MM.1S (cell line): Measurements from ENCODE around the gene SLCO3A1.
A peak's percentile ranks its signal among the peaks of the same experiment; 100 is the strongest.

ENCODE experiments used
- DNase-seq: peaks from one replicate; pipeline ENCODE4 v3.0.0-alpha.2; 2015
- H2AFZ ChIP-seq: fragments of 300-600 bp; sonication (generic); 2 replicates; pipeline ENCODE4 v1.6.0; 2016; ENCODE audit warnings: antibody characterized with exemption, low read length
- H3F3A ChIP-seq: fragments of 300-600 bp; sonication (generic); 2 replicates; pipeline ENCODE4 v1.6.1; 2016; ENCODE audit warnings: mild to moderate bottlenecking, antibody characterized with exemption, low read length, moderate library complexity, mixed read lengths; ENCODE audit not compliant: insufficient read depth
- H3K27ac ChIP-seq: fragments of 300-600 bp; sonication (generic); 2 replicates; pipeline ENCODE4 v1.5.1; 2016; ENCODE audit warnings: mild to moderate bottlenecking, low read length
- H3K27me3 ChIP-seq: fragments of 300-600 bp; sonication (generic); replicated peaks from 2 replicates; pipeline ENCODE4 v1.6.0; 2016; ENCODE audit warnings: low read length; ENCODE audit not compliant: insufficient read depth
- H3K36me3 ChIP-seq: fragments of 300-600 bp; sonication (generic); replicated peaks from 2 replicates; pipeline ENCODE4 v1.6.1; 2016; ENCODE audit warnings: mild to moderate bottlenecking, low read length, mixed read lengths; ENCODE audit not compliant: insufficient read depth
- H3K4me1 ChIP-seq: fragments of 300-600 bp; sonication (generic); 2 replicates; pipeline ENCODE4 v1.6.1; 2016; ENCODE audit warnings: low read length, mixed read lengths
- H3K4me2 ChIP-seq: fragments of 300-600 bp; sonication (generic); 2 replicates; pipeline ENCODE4 v1.6.0; 2016; ENCODE audit warnings: low read depth, low read length
- H3K4me3 ChIP-seq: fragments of 300-600 bp; sonication (generic); 2 replicates; pipeline ENCODE4 v1.5.1; 2016; ENCODE audit warnings: low read length, mixed read lengths
- H3K79me2 ChIP-seq: fragments of 300-600 bp; sonication (generic); 2 replicates; pipeline ENCODE4 v1.6.1; 2016; ENCODE audit warnings: mixed run types, low read length, mixed read lengths
- H3K9ac ChIP-seq: fragments of 300-600 bp; sonication (generic); 2 replicates; pipeline ENCODE4 v1.6.1; 2016; ENCODE audit warnings: low read length, mixed read lengths
- H3K9me2 ChIP-seq: fragments of 300-600 bp; sonication (generic); replicated peaks from 2 replicates; pipeline ENCODE4 v1.6.1; 2016; ENCODE audit warnings: mild to moderate bottlenecking, low read length, mixed read lengths; ENCODE audit not compliant: insufficient read depth
- H3K9me3 ChIP-seq: fragments of 300-600 bp; sonication (generic); replicated peaks from 2 replicates; pipeline ENCODE4 v1.6.1; 2016; ENCODE audit warnings: mild to moderate bottlenecking, low read length, mixed read lengths; ENCODE audit not compliant: insufficient read depth
- H4K20me1 ChIP-seq: fragments of 300-600 bp; sonication (generic); 2 replicates; pipeline ENCODE4 v1.6.1; 2016; ENCODE audit warnings: mild to moderate bottlenecking, low read length, moderate library complexity, mixed read lengths; ENCODE audit not compliant: insufficient read depth
- EZH2 ChIP-seq: fragments of 300-600 bp; sonication (generic); optimal IDR thresholded peaks from 2 replicates; pipeline ENCODE3; 2017; ENCODE audit warnings: low read depth, mild to moderate bottlenecking, antibody characterized with exemption, low read length, mixed read lengths
- EZH2phosphoT487 ChIP-seq: fragments of 300-600 bp; sonication (generic); IDR thresholded peaks from 2 replicates; pipeline ENCODE4 v1.6.1; 2018; ENCODE audit warnings: antibody characterized with exemption, low read length
- TF ChIP-seq, protein P1 (sequence below): fragments of 300-600 bp; sonication (generic); IDR thresholded peaks from 2 replicates; pipeline ENCODE4 v1.5.1; 2016; ENCODE audit warnings: antibody characterized with exemption, low read length, mixed read lengths

Gene SLCO3A1

DNA sequence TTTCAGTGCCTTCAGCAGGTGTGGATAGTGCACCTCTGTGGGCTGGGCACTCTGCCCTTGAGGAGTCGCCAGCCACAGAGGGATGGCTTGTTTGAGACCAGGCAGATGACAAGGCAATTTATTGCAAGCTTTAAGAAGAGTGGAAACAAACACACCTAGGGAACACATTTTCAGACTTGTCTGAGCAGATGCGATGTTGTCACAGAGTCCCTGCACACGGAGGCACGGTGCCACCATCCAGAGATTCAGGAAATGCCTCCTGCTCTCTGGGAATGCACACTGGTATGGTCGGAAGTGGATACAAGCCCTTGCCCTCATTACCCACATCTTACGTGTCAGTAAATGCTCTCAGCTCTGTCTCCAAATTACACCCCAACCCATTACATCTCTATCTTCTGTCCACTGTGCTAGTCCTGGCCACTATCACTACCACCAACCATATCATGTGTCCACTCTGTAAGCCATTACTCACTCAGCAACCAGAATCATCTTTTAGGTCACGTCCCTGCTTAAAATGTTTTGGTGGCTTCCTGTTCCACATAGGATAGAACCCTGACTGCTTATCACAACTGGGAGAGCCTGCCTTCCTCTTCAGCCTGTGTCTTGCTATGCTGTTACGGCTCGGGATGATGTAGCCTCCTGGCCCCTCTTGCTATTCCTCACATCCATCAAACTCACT lies 196.9 kb downstream of the SLCO3A1 start:
- H3K79me2 ChIP-seq = no peaks in the 10 kb centered on the region
- H3K9ac ChIP-seq = no peak overlapping the region
- H3F3A ChIP-seq = no peaks in the 10 kb centered on the region

DNA sequence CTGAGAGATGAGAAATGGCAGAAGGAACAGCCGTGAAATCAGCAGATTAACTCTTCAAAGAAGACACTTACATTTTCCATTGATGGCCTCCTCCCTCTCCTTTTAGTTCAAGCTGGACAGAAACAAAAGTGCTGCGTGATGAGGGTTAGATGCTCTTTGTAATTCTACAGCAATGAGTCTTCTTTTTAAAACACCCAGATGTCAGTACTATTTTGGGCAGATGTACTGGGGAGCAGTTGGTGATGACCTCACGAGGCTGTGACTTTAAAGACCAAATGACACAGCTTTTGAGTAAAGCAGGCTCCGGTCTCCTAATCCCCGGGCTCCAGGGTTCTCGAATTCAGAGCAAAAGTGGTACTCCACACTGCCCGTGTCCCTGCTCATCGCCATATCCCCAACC lies 198.2 kb downstream of the SLCO3A1 start:
- Histone ChIP-seq H3K36me3 (no peaks in the 10 kb centered on the region), H3K4me3 (no peak overlapping the region), H2AFZ (no peak overlapping the region), H3K9ac (no peak overlapping the region), H4K20me1 (no peaks in the 10 kb centered on the region), H3F3A (no peaks in the 10 kb centered on the region), H3K27me3 (no peaks in the 10 kb centered on the region), H3K9me3 (no peaks in the 10 kb centered on the region), H3K9me2 (no peaks in the 10 kb centered on the region), H3K27ac (no peak overlapping the region), H3K4me1 (no peaks in the 10 kb centered on the region), H3K4me2 (no peak overlapping the region), H3K79me2 (no peaks in the 10 kb centered on the region)
- TF ChIP-seq, protein P1, sequence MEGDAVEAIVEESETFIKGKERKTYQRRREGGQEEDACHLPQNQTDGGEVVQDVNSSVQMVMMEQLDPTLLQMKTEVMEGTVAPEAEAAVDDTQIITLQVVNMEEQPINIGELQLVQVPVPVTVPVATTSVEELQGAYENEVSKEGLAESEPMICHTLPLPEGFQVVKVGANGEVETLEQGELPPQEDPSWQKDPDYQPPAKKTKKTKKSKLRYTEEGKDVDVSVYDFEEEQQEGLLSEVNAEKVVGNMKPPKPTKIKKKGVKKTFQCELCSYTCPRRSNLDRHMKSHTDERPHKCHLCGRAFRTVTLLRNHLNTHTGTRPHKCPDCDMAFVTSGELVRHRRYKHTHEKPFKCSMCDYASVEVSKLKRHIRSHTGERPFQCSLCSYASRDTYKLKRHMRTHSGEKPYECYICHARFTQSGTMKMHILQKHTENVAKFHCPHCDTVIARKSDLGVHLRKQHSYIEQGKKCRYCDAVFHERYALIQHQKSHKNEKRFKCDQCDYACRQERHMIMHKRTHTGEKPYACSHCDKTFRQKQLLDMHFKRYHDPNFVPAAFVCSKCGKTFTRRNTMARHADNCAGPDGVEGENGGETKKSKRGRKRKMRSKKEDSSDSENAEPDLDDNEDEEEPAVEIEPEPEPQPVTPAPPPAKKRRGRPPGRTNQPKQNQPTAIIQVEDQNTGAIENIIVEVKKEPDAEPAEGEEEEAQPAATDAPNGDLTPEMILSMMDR = no peak
- TF ChIP-seq EZH2 (no peak), EZH2phosphoT487 (no peak)
- no peak for DNase-seq

More for the DNA sequence above, 196.9 kb downstream of the SLCO3A1 start:
- no peak for DNase-seq
- H3K9me2 ChIP-seq = no peaks in the 10 kb centered on the region
- no peak overlapping the region for H3K4me2 ChIP-seq
- no peaks in the 10 kb centered on the region for H3K27me3 ChIP-seq
- no peaks in the 10 kb centered on the region for H4K20me1 ChIP-seq
- H3K9me3 ChIP-seq = no peaks in the 10 kb centered on the region
- TF ChIP-seq EZH2 (no peak), EZH2phosphoT487 (no peak)
- TF ChIP-seq, protein P1 = no peak
- H3K4me3 ChIP-seq = no peak overlapping the region
- no peaks in the 10 kb centered on the region for H3K4me1 ChIP-seq
- no peak overlapping the region for H2AFZ ChIP-seq
- H3K36me3 ChIP-seq = no peaks in the 10 kb centered on the region
- no peak overlapping the region for H3K27ac ChIP-seq

DNA sequence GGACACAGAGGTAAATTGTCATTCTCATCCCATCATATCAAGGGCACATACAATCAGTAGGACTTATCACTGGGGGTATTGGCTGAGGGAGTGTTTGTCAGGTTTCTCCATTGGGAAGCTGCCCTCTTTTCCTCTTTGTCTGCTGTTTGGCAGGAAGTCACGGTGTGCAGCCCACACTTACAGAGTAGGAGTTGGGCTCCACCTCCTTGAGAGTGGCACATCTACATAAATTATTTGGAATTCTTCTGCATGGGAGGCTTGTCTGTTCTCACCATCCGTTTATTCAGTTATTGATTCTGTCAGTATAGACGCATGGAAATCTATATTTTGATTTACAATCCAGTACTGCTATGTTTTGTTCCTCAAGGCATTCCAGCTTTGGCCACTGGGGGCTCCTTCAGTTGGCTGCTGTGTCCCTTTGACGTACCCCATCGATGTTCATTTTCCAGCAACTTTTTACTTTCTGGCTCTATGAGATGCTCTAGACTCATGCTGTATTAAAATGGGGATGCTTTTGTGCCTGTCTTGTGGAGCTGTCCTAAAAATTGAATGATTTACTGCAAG lies 200.3 kb downstream of the SLCO3A1 start:
- TF ChIP-seq, protein P1 = peak; percentile 30
- TF ChIP-seq EZH2phosphoT487 = no peak
- Histone ChIP-seq H3K9ac (no peak overlapping the region), H3K79me2 (no peaks in the 10 kb centered on the region), H2AFZ (no peak overlapping the region), H4K20me1 (no peaks in the 10 kb centered on the region), H3F3A (no peaks in the 10 kb centered on the region), H3K27me3 (no peaks in the 10 kb centered on the region), H3K4me2 (no peak overlapping the region), H3K36me3 (no peaks in the 10 kb centered on the region), H3K9me3 (no peaks in the 10 kb centered on the region), H3K27ac (no peak overlapping the region), H3K4me3 (no peak overlapping the region), H3K4me1 (no peaks in the 10 kb centered on the region), H3K9me2 (no peaks in the 10 kb centered on the region)
- no peak for DNase-seq
